Tibial nerve (tissue), 4 donors: ENCODE measurements around the gene FALEC. TPM values are rescaled to one million over a fixed set of nuclear protein-coding genes. Genes with fewer than 3 reads are reported as not detected.
"Not testable (repeated sequence)": the region's sequence is repeated elsewhere in the genome, so short reads cannot be mapped to it uniquely, and the experiment has no call there.

Source experiments
- DNase-seq, 2 donors: peaks; one replicate each; pipeline ENCODE4 v3.0.0-alpha.2; 2019; ENCODE audit warnings: low spot score in 2 of 2
- H3K27ac ChIP-seq, 4 donors: fragments of 200-600 bp; sonication (generic) in 3 of 4; one replicate each; pipeline ENCODE4 v1.5.1; 2017 to 2019; ENCODE audit warnings: mild to moderate bottlenecking in 1 of 4
- H3K27me3 ChIP-seq, 2 donors: fragments of 200-600 bp; sonication (generic) in 1 of 2; one replicate each; pipeline versions ENCODE4 v1.5.1 to v1.6.0; 2017 to 2019
- H3K36me3 ChIP-seq, 3 donors: fragments of 200-600 bp; sonication (generic); one replicate each; pipeline ENCODE4 v1.5.1; 2018 to 2019
- H3K4me1 ChIP-seq, 4 donors: fragments of 200-600 bp; sonication (generic) in 3 of 4; one replicate each; pipeline ENCODE4 v1.5.1; 2017 to 2019
- H3K4me3 ChIP-seq, 4 donors: fragments of 200-600 bp; sonication (generic) in 3 of 4; one replicate each; pipeline ENCODE4 v1.5.1; 2017 to 2019; ENCODE audit warnings: mild to moderate bottlenecking in 1 of 4, moderate library complexity in 1 of 4
- H3K9me3 ChIP-seq, 4 donors: fragments of 200-600 bp; sonication (generic) in 3 of 4; one replicate each; pipeline ENCODE4 v1.5.1; 2017 to 2019
- EP300 ChIP-seq, 2 donors: sonication (generic); formaldehyde crosslinking; IDR thresholded peaks; one replicate each; pipeline ENCODE4 v1.6.1; 2017; ENCODE audit warnings: antibody characterized with exemption in 2 of 2, mild to moderate bottlenecking in 1 of 2
- POLR2A ChIP-seq, 2 donors: fragments of 450-650 bp; IDR thresholded peaks; one replicate each; pipeline ENCODE4 v1.6.1; 2017; ENCODE audit warnings: antibody characterized with exemption in 2 of 2, mild to moderate bottlenecking in 2 of 2, moderate library complexity in 2 of 2
- WGBS, 2 donors: methylation state at CpG; one replicate each; pipeline ENCODE4 v1.1.5; 2018; 5-methylcytosine and 5-hydroxymethylcytosine counted together
- total RNA-seq, 4 donors: library from RNA; depleted of rRNA; stranded (reverse); fragments of >200 nt; gene quantifications; one replicate each; pipeline ENCODE4 v1.1.0, GENCODE V29; 2016
- TF ChIP-seq, protein P1 (sequence below), 5 experiments: fragments of 200-600 bp in 3 of 5; fragments of 450-650 bp in 2 of 5; sonication (generic) in 3 of 5; IDR thresholded peaks; one replicate each; pipeline ENCODE4 v1.5.1; 2016 to 2019; ENCODE audit warnings: antibody characterized with exemption in 5 of 5, mild to moderate bottlenecking in 3 of 5, moderate library complexity in 2 of 5

FALEC gene
- total RNA-seq, 4 donors from 2014 or later: not detected

DNA sequence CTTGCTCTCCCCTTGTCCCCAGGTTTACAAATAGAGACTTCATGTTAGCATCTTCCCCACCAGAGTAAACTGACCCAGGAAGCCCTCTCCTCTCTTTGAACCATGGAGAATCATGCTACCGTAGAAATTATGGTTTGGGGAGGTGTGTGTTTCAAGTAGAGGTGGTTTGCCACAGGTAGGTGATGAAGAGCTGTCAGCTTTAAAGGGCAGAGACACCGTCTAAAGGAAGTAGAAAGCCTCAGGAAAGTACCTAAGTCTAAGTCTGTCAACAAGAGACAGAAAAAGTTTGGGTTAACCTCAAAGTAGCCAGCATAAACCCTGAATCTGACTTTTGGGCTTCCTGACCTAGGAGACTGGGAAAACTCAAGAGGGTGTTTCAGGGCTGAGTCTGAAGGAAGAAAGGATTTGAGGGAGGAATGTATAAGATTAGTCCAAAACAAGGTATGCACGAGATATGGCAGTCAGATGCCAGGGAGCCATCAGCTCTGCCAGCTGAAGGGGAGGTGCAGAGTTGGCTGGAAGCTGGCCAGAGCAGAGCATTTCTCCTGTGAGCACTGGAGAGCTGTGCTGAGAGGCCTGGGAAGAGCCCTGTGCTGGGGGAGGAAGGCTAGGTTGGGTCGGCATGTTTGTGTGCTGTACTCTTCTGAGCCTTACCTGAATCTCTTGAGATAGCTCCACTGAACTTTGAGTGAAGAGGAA lies 47.9 kb downstream of the FALEC start:
- no peaks in the 10 kb centered on the region for H3K27me3 ChIP-seq
- no peaks in the 10 kb centered on the region for H3K9me3 ChIP-seq
- 32 to 34% methylated on average over 4 of the region's 4 CpGs for WGBS, 2 donors
- peak overlapping the region; percentile 97 to 100 (median 99) for H3K27ac ChIP-seq
- peak overlapping the region in 1 of 4 donors; percentile 12 for H3K4me3 ChIP-seq
- peaks cover 11 to 88% (median 80%) of the 10 kb centered on the region in 4 donors for H3K4me1 ChIP-seq
- TF ChIP-seq POLR2A (IDR thresholded peaks at IDR 0.05) (no peak), EP300 (IDR thresholded peaks at IDR 0.05) (no peak)
- TF ChIP-seq, protein P1, sequence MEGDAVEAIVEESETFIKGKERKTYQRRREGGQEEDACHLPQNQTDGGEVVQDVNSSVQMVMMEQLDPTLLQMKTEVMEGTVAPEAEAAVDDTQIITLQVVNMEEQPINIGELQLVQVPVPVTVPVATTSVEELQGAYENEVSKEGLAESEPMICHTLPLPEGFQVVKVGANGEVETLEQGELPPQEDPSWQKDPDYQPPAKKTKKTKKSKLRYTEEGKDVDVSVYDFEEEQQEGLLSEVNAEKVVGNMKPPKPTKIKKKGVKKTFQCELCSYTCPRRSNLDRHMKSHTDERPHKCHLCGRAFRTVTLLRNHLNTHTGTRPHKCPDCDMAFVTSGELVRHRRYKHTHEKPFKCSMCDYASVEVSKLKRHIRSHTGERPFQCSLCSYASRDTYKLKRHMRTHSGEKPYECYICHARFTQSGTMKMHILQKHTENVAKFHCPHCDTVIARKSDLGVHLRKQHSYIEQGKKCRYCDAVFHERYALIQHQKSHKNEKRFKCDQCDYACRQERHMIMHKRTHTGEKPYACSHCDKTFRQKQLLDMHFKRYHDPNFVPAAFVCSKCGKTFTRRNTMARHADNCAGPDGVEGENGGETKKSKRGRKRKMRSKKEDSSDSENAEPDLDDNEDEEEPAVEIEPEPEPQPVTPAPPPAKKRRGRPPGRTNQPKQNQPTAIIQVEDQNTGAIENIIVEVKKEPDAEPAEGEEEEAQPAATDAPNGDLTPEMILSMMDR (IDR thresholded peaks at IDR 0.05): no peak
- DNase-seq: peak in 1 of 2 donors; percentile 18
- no peaks in the 10 kb centered on the region for H3K36me3 ChIP-seq

DNA sequence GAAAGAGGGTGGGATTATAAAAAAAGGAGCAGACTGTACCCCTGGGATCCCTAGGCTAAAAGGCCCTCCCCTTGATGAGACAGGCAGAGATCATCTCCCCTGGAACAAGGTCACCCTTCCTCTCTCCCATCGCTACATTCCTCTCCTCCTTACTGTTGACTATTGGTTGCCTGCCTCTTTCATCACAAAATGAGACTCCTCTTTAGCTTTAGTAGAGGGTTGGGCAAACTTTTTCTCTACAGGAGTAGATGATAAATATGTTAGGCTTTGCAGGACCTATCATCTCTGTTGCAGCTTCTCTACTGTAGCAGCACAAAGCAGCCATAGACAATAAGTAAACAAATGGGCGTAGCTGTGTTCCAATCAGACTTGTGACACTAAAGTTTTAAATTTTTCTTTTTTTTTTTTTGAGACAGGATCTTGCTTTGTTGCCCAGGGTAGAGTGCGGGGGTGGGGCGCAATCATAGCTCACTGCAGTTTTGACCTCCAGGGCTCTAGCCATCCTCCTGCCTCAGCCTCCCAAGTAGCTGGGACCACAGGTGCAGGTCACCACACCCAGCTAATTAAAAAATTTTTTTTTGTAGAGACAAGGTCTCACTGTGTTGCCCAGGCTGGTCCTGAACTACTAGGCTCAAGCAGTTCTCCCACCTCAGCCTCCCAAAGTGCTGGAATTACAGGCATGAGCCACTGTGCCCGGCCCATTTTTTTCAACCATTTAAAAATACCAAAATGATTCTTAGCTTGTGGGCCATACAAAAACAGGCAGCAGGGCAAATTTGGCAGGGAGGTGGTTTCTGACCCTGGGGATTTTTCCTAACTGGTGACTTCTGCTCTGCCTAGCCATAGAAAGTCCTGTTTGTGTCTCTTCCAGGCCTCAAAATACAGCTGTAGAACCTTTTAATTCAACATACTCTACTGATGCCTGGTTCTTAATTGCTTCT lies 48.8 kb downstream of the FALEC start:
- peak in 1 of 2 donors; percentile 3 for TF ChIP-seq POLR2A (IDR thresholded peaks at IDR 0.05)
- TF ChIP-seq EP300 (IDR thresholded peaks at IDR 0.05): no peak
- TF ChIP-seq, protein P1 (IDR thresholded peaks at IDR 0.05): no peak
- WGBS, 2 donors: 59 to 66% methylated on average over 5 of the region's 5 CpGs
- DNase-seq: peak in 1 of 2 donors; percentile 14
- H3K36me3 ChIP-seq: no peaks in the 10 kb centered on the region
- H3K4me3 ChIP-seq: no peak overlapping the region
- H3K9me3 ChIP-seq: no peaks in the 10 kb centered on the region
- no peaks in the 10 kb centered on the region for H3K27me3 ChIP-seq
- H3K4me1 ChIP-seq: peaks cover 11 to 88% (median 82%) of the 10 kb centered on the region in 4 donors
- peak overlapping the region; percentile 97 to 100 (median 99) for H3K27ac ChIP-seq

DNA sequence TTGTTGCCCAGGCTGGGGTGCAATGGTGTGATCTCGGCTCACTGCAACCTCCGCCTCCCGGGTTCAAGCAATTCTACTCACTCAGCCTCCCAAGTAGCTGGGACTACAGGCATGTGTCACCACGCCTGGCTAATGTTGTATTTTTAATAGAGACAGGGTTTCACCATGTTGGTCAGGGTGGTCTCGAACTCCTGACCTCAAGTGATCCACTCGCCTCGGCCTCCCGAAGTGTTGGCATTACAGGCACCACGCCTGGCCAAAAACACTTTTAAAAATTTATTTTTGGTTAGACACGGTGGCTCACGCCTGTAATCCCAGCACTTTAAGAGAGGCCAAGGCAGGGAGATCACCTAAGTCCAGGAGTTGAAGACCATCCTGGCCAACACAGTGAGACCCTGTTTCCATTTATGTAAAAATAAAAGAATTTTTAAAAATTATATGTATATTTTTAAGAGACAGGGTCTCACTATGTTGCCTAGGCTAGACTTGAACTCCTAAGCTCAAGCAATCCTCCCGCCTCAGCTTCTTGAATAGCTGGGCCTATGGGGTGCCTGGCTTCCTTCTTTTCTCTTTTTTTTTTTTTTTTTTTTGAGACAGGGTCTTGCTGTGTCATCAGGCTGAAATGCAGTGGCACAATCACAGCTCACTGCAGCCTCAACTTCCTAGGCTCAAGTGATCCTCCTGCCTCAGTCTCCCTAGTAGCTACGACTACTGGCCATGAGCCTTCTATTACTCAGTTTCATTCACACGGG lies 49.9 kb downstream of the FALEC start:
- H3K9me3 ChIP-seq, H3K36me3 ChIP-seq, H3K27me3 ChIP-seq, H3K4me3 ChIP-seq: not testable (repeated sequence)
- H3K4me1 ChIP-seq: peaks cover 7 to 88% (median 82%) of the 10 kb centered on the region in 4 donors
- peak overlapping the region; percentile 97 to 100 (median 99) for H3K27ac ChIP-seq
- 70 to 79% methylated on average over 14 of the region's 14 CpGs for WGBS, 2 donors
- peak in 1 of 2 donors; percentile 8 for DNase-seq

DNA sequence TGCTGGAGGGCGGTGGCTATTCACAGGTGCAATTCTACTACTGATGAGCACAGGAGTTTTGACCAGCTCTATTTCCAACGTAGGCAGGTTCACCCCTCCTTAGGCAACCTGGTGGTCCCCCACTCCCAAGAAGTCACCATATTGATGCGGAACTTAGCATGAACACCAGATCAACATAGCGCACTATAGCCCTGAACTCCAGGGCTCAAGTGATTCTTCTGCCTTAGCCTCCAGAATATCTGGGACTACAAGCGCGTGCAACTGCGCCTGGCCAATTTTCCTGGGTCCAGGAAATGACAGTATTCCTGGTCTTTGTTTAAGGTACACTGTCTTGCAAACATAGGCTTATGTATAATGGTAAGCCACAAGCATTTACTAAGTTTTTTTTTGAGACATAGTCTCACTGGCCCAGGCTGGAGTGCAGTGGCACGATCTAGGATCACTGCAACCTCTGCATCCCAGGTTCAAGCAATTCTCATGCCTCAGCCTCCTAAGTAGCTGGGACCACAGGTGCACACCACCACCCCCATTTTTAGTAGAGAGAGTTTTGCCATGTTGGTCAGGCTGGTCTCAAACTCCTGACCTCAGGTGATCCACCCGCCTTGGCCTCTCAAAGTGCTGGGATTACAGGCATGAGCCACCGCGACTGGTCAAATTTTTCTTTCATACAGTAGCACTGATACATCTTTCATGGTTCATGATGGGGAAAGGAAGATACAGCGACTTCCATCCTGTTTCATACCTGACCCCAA lies 51.2 kb downstream of the FALEC start:
- no peak for TF ChIP-seq POLR2A (IDR thresholded peaks at IDR 0.05)
- TF ChIP-seq, protein P1 (IDR thresholded peaks at IDR 0.05): no peak
- no peak for TF ChIP-seq EP300 (IDR thresholded peaks at IDR 0.05)
- Histone ChIP-seq H3K27me3 (no peaks in the 10 kb centered on the region), H3K27ac (peak overlapping the region; percentile 97 to 100 (median 99)), H3K4me3 (peak overlapping the region in 3 of 4 donors; percentile 36 to 51 (median 39)), H3K4me1 (peaks cover 5 to 97% (median 89%) of the 10 kb centered on the region in 4 donors), H3K36me3 (peaks cover 0 to 15% (median 0%) of the 10 kb centered on the region in 3 donors), H3K9me3 (no peaks in the 10 kb centered on the region)
- 80 to 82% methylated on average over 12 of the region's 12 CpGs for WGBS, 2 donors
- peak in 1 of 2 donors; percentile 11 for DNase-seq

DNA sequence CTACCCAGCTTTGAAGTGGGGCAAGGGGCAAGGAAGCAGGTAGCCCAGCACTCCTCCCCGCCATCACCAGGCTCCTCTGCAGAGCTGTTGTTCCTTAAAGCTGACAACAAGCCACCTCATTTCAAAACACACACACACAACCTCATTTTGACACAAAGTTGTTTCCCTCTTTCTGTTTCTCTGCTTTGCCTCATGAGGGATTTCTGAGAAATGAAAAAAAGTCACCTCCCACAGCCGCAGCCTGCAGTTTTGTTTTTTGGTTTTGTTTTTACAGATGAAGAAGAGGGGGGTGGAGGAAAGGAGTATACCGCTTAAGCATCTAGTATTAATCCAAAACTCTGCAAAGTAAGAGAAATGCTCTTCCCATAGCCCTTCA lies 51.8 kb downstream of the FALEC start:
- Histone ChIP-seq H3K27me3 (no peaks in the 10 kb centered on the region), H3K9me3 (no peaks in the 10 kb centered on the region), H3K4me1 (peaks cover 5 to 100% (median 90%) of the 10 kb centered on the region in 4 donors), H3K4me3 (peak overlapping the region; percentile 18 to 51 (median 38)), H3K36me3 (peaks cover 0 to 21% (median 0%) of the 10 kb centered on the region in 3 donors), H3K27ac (peak overlapping the region; percentile 97 to 100 (median 99))
- TF ChIP-seq, protein P1 (IDR thresholded peaks at IDR 0.05): no peak
- TF ChIP-seq POLR2A (IDR thresholded peaks at IDR 0.05): peak; percentile 4 to 17
- TF ChIP-seq EP300 (IDR thresholded peaks at IDR 0.05): peak in 1 of 2 donors; percentile 46
- DNase-seq: no peak
- WGBS, 2 donors: 14 to 16% methylated on average over 3 of the region's 3 CpGs
